Measurements from ENCODE around the gene CPOX. TPM values are rescaled to one million over a fixed set of nuclear protein-coding genes. Genes with fewer than 3 reads are reported as not detected.

CPOX gene
- total and polyA plus RNA-seq, 2 experiments from 2014 or later = 13.3 to 38.3 TPM

GRCh38 chr3:98561727-98562521 is 31.5 kb downstream of the CPOX start:
- no peak overlapping the region for H2AFZ ChIP-seq
- no peak for TF ChIP-seq NANOG (IDR thresholded peaks at IDR 0.05; ENCODE audit: borderline replicate concordance)
- no peak for TF ChIP-seq STAT1 (IDR thresholded peaks at IDR 0.05; ENCODE audit: unreplicated experiment)
- TF ChIP-seq ZNF331 (CRISPR knock-in tag; IDR thresholded peaks at IDR 0.05; ENCODE audit: low read depth) = no peak
- TF ChIP-seq JUNB (IDR thresholded peaks at IDR 0.05; ENCODE audit: unreplicated experiment) = no peak
- no peak for TF ChIP-seq POLR2AphosphoS5 (IDR thresholded peaks at IDR 0.05; ENCODE audit: low read depth)
- TF ChIP-seq, protein P1, sequence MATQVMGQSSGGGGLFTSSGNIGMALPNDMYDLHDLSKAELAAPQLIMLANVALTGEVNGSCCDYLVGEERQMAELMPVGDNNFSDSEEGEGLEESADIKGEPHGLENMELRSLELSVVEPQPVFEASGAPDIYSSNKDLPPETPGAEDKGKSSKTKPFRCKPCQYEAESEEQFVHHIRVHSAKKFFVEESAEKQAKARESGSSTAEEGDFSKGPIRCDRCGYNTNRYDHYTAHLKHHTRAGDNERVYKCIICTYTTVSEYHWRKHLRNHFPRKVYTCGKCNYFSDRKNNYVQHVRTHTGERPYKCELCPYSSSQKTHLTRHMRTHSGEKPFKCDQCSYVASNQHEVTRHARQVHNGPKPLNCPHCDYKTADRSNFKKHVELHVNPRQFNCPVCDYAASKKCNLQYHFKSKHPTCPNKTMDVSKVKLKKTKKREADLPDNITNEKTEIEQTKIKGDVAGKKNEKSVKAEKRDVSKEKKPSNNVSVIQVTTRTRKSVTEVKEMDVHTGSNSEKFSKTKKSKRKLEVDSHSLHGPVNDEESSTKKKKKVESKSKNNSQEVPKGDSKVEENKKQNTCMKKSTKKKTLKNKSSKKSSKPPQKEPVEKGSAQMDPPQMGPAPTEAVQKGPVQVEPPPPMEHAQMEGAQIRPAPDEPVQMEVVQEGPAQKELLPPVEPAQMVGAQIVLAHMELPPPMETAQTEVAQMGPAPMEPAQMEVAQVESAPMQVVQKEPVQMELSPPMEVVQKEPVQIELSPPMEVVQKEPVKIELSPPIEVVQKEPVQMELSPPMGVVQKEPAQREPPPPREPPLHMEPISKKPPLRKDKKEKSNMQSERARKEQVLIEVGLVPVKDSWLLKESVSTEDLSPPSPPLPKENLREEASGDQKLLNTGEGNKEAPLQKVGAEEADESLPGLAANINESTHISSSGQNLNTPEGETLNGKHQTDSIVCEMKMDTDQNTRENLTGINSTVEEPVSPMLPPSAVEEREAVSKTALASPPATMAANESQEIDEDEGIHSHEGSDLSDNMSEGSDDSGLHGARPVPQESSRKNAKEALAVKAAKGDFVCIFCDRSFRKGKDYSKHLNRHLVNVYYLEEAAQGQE (IDR thresholded peaks at IDR 0.05; ENCODE audit: unreplicated experiment) = no peak
- TF ChIP-seq ZNF114 (CRISPR knock-in tag; IDR thresholded peaks at IDR 0.05) = no peak
- TF ChIP-seq, protein P2, sequence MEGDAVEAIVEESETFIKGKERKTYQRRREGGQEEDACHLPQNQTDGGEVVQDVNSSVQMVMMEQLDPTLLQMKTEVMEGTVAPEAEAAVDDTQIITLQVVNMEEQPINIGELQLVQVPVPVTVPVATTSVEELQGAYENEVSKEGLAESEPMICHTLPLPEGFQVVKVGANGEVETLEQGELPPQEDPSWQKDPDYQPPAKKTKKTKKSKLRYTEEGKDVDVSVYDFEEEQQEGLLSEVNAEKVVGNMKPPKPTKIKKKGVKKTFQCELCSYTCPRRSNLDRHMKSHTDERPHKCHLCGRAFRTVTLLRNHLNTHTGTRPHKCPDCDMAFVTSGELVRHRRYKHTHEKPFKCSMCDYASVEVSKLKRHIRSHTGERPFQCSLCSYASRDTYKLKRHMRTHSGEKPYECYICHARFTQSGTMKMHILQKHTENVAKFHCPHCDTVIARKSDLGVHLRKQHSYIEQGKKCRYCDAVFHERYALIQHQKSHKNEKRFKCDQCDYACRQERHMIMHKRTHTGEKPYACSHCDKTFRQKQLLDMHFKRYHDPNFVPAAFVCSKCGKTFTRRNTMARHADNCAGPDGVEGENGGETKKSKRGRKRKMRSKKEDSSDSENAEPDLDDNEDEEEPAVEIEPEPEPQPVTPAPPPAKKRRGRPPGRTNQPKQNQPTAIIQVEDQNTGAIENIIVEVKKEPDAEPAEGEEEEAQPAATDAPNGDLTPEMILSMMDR (conservative IDR thresholded peaks at IDR 0.05; ENCODE audit: low read depth in 2 of 2) = no peak
- no peak for TF ChIP-seq EZH2phosphoT487 (IDR thresholded peaks at IDR 0.05; ENCODE audit: unreplicated experiment)
- TF ChIP-seq, protein P3, sequence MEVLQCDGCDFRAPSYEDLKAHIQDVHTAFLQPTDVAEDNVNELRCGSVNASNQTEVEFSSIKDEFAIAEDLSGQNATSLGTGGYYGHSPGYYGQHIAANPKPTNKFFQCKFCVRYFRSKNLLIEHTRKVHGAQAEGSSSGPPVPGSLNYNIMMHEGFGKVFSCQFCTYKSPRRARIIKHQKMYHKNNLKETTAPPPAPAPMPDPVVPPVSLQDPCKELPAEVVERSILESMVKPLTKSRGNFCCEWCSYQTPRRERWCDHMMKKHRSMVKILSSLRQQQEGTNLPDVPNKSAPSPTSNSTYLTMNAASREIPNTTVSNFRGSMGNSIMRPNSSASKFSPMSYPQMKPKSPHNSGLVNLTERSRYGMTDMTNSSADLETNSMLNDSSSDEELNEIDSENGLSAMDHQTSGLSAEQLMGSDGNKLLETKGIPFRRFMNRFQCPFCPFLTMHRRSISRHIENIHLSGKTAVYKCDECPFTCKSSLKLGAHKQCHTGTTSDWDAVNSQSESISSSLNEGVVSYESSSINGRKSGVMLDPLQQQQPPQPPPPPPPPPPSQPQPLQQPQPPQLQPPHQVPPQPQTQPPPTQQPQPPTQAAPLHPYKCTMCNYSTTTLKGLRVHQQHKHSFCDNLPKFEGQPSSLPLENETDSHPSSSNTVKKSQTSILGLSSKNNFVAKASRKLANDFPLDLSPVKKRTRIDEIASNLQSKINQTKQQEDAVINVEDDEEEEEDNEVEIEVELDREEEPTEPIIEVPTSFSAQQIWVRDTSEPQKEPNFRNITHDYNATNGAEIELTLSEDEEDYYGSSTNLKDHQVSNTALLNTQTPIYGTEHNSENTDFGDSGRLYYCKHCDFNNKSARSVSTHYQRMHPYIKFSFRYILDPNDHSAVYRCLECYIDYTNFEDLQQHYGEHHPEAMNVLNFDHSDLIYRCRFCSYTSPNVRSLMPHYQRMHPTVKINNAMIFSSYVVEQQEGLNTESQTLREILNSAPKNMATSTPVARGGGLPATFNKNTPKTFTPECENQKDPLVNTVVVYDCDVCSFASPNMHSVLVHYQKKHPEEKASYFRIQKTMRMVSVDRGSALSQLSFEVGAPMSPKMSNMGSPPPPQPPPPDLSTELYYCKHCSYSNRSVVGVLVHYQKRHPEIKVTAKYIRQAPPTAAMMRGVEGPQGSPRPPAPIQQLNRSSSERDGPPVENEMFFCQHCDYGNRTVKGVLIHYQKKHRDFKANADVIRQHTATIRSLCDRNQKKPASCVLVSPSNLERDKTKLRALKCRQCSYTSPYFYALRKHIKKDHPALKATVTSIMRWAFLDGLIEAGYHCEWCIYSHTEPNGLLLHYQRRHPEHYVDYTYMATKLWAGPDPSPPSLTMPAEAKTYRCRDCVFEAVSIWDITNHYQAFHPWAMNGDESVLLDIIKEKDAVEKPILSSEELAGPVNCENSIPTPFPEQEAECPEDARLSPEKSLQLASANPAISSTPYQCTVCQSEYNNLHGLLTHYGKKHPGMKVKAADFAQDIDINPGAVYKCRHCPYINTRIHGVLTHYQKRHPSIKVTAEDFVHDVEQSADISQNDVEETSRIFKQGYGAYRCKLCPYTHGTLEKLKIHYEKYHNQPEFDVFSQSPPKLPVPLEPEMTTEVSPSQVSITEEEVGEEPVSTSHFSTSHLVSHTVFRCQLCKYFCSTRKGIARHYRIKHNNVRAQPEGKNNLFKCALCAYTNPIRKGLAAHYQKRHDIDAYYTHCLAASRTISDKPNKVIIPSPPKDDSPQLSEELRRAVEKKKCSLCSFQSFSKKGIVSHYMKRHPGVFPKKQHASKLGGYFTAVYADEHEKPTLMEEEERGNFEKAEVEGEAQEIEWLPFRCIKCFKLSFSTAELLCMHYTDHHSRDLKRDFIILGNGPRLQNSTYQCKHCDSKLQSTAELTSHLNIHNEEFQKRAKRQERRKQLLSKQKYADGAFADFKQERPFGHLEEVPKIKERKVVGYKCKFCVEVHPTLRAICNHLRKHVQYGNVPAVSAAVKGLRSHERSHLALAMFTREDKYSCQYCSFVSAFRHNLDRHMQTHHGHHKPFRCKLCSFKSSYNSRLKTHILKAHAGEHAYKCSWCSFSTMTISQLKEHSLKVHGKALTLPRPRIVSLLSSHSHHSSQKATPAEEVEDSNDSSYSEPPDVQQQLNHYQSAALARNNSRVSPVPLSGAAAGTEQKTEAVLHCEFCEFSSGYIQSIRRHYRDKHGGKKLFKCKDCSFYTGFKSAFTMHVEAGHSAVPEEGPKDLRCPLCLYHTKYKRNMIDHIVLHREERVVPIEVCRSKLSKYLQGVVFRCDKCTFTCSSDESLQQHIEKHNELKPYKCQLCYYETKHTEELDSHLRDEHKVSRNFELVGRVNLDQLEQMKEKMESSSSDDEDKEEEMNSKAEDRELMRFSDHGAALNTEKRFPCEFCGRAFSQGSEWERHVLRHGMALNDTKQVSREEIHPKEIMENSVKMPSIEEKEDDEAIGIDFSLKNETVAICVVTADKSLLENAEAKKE (CRISPR knock-in tag; IDR thresholded peaks at IDR 0.05) = no peak
- TF ChIP-seq, protein P4, sequence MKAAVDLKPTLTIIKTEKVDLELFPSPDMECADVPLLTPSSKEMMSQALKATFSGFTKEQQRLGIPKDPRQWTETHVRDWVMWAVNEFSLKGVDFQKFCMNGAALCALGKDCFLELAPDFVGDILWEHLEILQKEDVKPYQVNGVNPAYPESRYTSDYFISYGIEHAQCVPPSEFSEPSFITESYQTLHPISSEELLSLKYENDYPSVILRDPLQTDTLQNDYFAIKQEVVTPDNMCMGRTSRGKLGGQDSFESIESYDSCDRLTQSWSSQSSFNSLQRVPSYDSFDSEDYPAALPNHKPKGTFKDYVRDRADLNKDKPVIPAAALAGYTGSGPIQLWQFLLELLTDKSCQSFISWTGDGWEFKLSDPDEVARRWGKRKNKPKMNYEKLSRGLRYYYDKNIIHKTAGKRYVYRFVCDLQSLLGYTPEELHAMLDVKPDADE (IDR thresholded peaks at IDR 0.05) = no peak
- no peak for TF ChIP-seq EZH2 (IDR thresholded peaks at IDR 0.05; ENCODE audit: low read depth, unreplicated experiment)
- no peak for TF ChIP-seq CREB1 (CRISPR knock-in tag; IDR thresholded peaks at IDR 0.05; ENCODE audit: low read depth)
- H3K9me2 ChIP-seq (ENCODE audit: insufficient read depth) = no peaks in the 10 kb centered on the region
- H3K4me1 Mint-ChIP-seq = no peaks in the 10 kb centered on the region
- no peaks in the 10 kb centered on the region for H3K4me1 ChIP-seq (ENCODE audit: insufficient read depth)
- H3K4me3 Mint-ChIP-seq = no peak overlapping the region
- H3K36me3 Mint-ChIP-seq (ENCODE audit: low read depth) = no peaks in the 10 kb centered on the region
- no peaks in the 10 kb centered on the region for H3F3A ChIP-seq (replicated peaks; ENCODE audit: low read depth)
- no peaks in the 10 kb centered on the region for H4K20me1 ChIP-seq (replicated peaks; ENCODE audit: insufficient read depth)
- H3K27me3 ChIP-seq (ENCODE audit: insufficient read depth) = no peaks in the 10 kb centered on the region
- peaks cover 2% of the 10 kb centered on the region for H3K27me3 Mint-ChIP-seq (ENCODE audit: insufficient read depth, low read depth, poor library complexity)
- H3K27ac Mint-ChIP-seq = no peak overlapping the region
- ATAC-seq (no peak), DNase-seq (ENCODE audit: low spot score) (no peak)
- H3K4me3 ChIP-seq = no peak overlapping the region
- no peak overlapping the region for H3K27ac ChIP-seq (ENCODE audit: low read depth)
- H3K79me2 ChIP-seq (replicated peaks; ENCODE audit: insufficient read depth) = no peaks in the 10 kb centered on the region
- no peaks in the 10 kb centered on the region for H3K36me3 ChIP-seq (ENCODE audit: insufficient read depth)
- no peak overlapping the region for H3K4me2 ChIP-seq
- H3K9me3 Mint-ChIP-seq = no peaks in the 10 kb centered on the region; the same call in 2 of the 3 replicates

Measured in GM23338 (cell line).